ENCODE measurements around the gene ITFG1.
A peak's percentile ranks its signal among the peaks of the same experiment; 100 is the strongest.

ITFG1 gene

GRCh38 chr16:47317465-47318240 is 143.2 kb downstream of the ITFG1 start:
- no peak for DNase-seq

GRCh38 chr16:47316442-47317015 is 144.3 kb downstream of the ITFG1 start:
- no peak for DNase-seq

- no peak for DNase-seq
These were observed 148.9 kb downstream of the ITFG1 start for GRCh38 chr16:47311738-47312505.

GRCh38 chr16:47310792-47311211 is 150.1 kb downstream of the ITFG1 start:
- DNase-seq, result no peak

GRCh38 chr16:47309581-47310312 is 151.1 kb downstream of the ITFG1 start:
- DNase-seq, result no peak

GRCh38 chr16:47308601-47309000 is 152.3 kb downstream of the ITFG1 start:
- DNase-seq, result no peak

- no peak for DNase-seq
These were observed 156.3 kb downstream of the ITFG1 start for GRCh38 chr16:47304563-47304962.

GRCh38 chr16:47299587-47299986 is 161.3 kb downstream of the ITFG1 start:
- no peak for DNase-seq

- DNase-seq, result no peak
These were observed 175.9 kb downstream of the ITFG1 start for GRCh38 chr16:47284999-47285398.

- no peak for DNase-seq
These were observed 182.4 kb downstream of the ITFG1 start for GRCh38 chr16:47278306-47278970.

- no peak for DNase-seq
These were observed 184.3 kb downstream of the ITFG1 start for GRCh38 chr16:47276522-47276921.

- DNase-seq, result no peak
These were observed 197.9 kb downstream of the ITFG1 start for GRCh38 chr16:47262938-47263337.

- no peak for DNase-seq
These were observed 200.4 kb downstream of the ITFG1 start for GRCh38 chr16:47260503-47260902.

GRCh38 chr16:47258874-47259461 is 201.9 kb downstream of the ITFG1 start:
- peak; percentile 10 to 25 for DNase-seq

GRCh38 chr16:47254756-47255155 is 206.1 kb downstream of the ITFG1 start:
- DNase-seq, result no peak

- no peak for DNase-seq
These were observed 209.9 kb downstream of the ITFG1 start for GRCh38 chr16:47250983-47251382.

GRCh38 chr16:47247690-47248089 is 213.2 kb downstream of the ITFG1 start:
- DNase-seq, result no peak

- DNase-seq, result no peak
These were observed 216.7 kb downstream of the ITFG1 start for GRCh38 chr16:47244206-47244605.

- DNase-seq, result no peak
These were observed 219.8 kb downstream of the ITFG1 start for GRCh38 chr16:47241061-47241460.

- DNase-seq, result no peak
These were observed 224.1 kb downstream of the ITFG1 start for GRCh38 chr16:47236716-47237115.

GRCh38 chr16:47230296-47230695 is 230.6 kb downstream of the ITFG1 start:
- peak; percentile 62 to 82 for DNase-seq
